A673 (cell line): ENCODE measurements around the gene ASPRV1.

Source experiments
- EZH2 ChIP-seq: fragments of 200-600 bp; sonication (generic); IDR thresholded peaks from 2 replicates; pipeline ENCODE4 v1.6.1; 2017; ENCODE audit warnings: borderline replicate concordance, low read depth, mild to moderate bottlenecking, mixed read lengths, antibody characterized with exemption, low read length; ENCODE audit not compliant: poor library complexity, severe bottlenecking
- TF ChIP-seq, protein P1 (sequence below): fragments of 300-800, 200-600 bp; sonication (generic); conservative IDR thresholded peaks from 2 replicates; pipeline ENCODE4 v1.5.1; 2017; ENCODE audit warnings: low read depth, mild to moderate bottlenecking, antibody characterized with exemption, low read length, moderate library complexity, mixed read lengths

- TF ChIP-seq, protein P1, sequence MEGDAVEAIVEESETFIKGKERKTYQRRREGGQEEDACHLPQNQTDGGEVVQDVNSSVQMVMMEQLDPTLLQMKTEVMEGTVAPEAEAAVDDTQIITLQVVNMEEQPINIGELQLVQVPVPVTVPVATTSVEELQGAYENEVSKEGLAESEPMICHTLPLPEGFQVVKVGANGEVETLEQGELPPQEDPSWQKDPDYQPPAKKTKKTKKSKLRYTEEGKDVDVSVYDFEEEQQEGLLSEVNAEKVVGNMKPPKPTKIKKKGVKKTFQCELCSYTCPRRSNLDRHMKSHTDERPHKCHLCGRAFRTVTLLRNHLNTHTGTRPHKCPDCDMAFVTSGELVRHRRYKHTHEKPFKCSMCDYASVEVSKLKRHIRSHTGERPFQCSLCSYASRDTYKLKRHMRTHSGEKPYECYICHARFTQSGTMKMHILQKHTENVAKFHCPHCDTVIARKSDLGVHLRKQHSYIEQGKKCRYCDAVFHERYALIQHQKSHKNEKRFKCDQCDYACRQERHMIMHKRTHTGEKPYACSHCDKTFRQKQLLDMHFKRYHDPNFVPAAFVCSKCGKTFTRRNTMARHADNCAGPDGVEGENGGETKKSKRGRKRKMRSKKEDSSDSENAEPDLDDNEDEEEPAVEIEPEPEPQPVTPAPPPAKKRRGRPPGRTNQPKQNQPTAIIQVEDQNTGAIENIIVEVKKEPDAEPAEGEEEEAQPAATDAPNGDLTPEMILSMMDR, result no peak
- no peak for TF ChIP-seq EZH2
Observed at GRCh38 chr2:69994166-69994565, 32.7 kb upstream of the ASPRV1 start.
